Raji (cell line): Measurements from ENCODE around the gene TRIM33.

ENCODE experiments used
- POLR2A ChIP-seq: IDR thresholded peaks from 2 replicates; pipeline ENCODE4 v1.6.1; 2011; ENCODE audit warnings: low read depth, low read length, control low read depth; ENCODE audit not compliant: insufficient read depth

TRIM33 gene

GRCh38 chr1:114490274-114490693 is 20.7 kb downstream of the TRIM33 start:
- TF ChIP-seq POLR2A, result no peak

DNA sequence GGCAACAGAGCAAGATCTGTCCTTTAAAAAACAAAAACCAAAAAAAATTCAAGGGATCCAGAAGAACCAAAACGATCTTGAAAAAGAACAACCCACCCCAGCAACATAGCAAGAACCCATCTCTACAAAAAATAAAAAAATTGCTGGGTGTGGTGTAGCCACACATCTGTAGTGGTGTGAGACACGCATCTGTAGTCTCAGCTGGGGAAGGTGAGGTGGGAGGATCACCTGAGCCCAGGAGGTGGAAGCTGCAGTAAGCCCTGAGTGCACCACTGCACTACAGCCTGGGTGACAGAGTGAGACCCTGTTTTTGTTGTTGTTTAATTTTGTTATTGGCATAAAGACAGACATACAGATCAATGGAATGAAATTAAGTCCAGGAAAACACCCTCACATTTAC is 22.3 kb downstream of the TRIM33 start:
- TF ChIP-seq POLR2A, result no peak

- no peak for TF ChIP-seq POLR2A
These were observed 25.7 kb downstream of the TRIM33 start for GRCh38 chr1:114485286-114485685.

GRCh38 chr1:114482585-114482984 is 28.4 kb downstream of the TRIM33 start:
- no peak for TF ChIP-seq POLR2A

GRCh38 chr1:114479134-114479533 is 31.9 kb downstream of the TRIM33 start:
- TF ChIP-seq POLR2A, result no peak

DNA sequence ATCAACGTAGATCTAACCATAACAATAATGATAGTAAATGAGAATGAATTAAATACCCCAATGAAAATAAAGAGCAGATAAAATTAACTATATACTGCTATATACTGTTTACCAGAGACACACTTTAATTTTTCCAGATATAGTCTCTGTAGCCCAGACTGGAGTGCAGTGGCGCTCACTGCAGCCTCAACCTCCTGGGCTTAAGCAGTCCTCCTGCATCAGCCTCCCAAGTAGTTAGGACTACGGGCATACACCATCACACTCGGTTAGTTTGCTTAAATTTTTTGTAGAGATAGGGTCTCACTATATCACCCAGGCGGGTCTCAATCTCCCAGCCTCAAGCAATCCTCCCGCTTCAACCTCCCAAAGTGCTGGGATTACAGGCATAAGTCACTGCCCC is 37.2 kb downstream of the TRIM33 start:
- TF ChIP-seq POLR2A, result no peak

- TF ChIP-seq POLR2A, result no peak
These were observed 38.6 kb downstream of the TRIM33 start for GRCh38 chr1:114472408-114472807.

GRCh38 chr1:114470681-114471080 is 40.3 kb downstream of the TRIM33 start:
- no peak for TF ChIP-seq POLR2A

DNA sequence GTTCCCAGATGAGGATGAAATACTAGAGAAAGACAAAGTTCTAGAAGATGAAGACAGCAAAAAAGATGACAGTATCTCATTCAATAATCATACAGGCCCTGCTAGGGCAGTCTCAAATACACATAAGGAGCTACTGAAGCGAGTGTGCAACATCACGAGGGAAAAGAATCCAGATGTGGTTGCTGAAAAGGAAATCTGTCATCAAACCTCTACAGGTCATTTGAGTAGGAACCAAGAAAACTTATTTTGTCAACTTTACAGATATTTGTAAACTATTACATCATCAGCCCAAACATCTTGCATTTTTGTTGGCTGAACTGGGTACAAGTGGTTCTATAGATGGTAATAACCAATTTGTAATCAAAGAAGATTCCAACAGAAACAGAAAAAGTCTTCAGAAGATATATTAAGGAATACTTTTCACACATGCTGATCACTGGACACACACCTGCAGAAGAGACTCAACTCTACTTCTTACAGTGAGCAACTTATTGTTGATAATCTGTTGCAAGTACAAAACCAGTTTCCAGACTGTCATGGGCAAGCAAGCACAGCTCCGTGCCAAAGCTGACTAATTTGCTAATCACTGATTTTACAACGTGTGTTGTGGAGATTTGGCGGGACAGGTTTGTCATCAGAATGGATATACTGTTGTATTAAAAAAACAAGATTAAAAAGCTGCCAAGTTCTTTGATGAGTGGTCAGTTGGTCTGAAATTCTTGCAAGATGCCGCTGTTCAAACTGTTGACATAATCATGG is 42.1 kb downstream of the TRIM33 start:
- TF ChIP-seq POLR2A, result no peak

GRCh38 chr1:114468047-114468446 is 43.0 kb downstream of the TRIM33 start:
- TF ChIP-seq POLR2A, result no peak

- TF ChIP-seq POLR2A, result no peak
These were observed 43.5 kb downstream of the TRIM33 start for GRCh38 chr1:114467491-114467890.

DNA sequence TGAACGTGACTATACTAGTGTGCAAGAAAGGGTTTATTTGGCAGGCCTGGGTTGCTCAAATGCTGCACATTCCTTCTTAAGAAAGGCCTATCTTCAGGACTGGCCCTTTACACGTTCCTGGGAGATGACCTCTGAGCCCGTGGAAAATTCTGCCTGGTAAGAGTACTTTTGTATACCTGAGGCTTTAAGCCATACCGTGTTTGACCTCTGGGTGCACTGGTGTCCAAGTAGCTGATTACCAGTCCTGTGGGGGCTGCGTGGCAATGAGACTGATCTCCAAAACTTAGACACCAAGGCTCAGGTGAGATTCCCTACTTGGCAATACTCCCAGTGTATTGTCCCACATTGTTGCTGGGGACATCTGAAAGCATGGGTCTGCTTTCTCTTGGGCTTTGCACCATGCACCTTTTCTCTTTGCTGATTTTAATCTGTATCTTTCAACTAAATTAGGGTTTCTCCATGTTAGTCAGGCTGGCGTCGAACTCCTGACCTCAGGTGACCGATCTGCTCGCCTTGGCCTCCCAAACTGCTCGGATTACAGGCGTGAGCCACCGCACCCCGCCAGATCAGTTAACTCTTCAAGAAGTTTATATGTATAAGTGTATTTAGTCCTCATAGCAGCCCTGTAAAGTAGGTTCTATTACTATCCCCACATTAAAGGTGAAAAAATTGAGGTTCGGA is 44.5 kb downstream of the TRIM33 start:
- TF ChIP-seq POLR2A, result no peak

- TF ChIP-seq POLR2A, result no peak
These were observed 48.0 kb downstream of the TRIM33 start for GRCh38 chr1:114462963-114463362.

- no peak for TF ChIP-seq POLR2A
These were observed 48.7 kb downstream of the TRIM33 start for GRCh38 chr1:114462341-114462740.

DNA sequence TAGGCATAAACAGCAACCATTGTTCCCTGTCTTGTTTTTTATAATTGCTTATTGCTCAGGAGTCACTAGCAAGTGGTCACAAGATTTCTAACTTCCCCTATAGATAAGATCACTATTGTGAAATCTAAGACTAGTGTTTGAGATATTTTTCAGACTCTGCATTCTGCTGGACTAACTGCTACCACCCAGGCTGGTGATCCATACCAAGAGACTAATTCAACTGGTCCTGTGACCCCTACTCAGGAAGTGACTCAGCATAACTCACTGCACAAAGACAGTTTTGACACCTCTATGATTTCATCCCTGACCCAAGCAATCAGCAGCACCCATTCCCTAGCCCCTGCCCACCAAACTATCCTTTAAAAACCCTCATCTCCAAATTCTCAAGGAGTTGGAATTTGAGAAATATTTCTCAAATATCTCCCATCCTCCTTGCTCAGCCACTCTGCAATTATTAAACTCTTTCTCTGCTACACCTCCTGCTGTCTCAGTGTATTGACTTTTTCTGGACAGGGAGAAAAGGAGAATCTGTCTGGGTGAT is 52.7 kb downstream of the TRIM33 start:
- TF ChIP-seq POLR2A, result no peak

- no peak for TF ChIP-seq POLR2A
These were observed 53.2 kb downstream of the TRIM33 start for GRCh38 chr1:114457675-114458236.

- TF ChIP-seq POLR2A, result no peak
These were observed 54.4 kb downstream of the TRIM33 start for GRCh38 chr1:114456586-114456985.
